Omental fat pad (tissue), 4 donors: Measurements from ENCODE around the gene CD164L2. TPM values are rescaled to one million over a fixed set of nuclear protein-coding genes. Genes with fewer than 3 reads are reported as not detected.
A peak's percentile ranks its signal among the peaks of the same experiment; 100 is the strongest.
"Not testable (repeated sequence)": the region's sequence is repeated elsewhere in the genome, so short reads cannot be mapped to it uniquely, and the experiment has no call there.

ENCODE experiments used
- ATAC-seq: fragments of 150-250 bp; one replicate; pipeline ENCODE4 v1.9.1; 2016; ENCODE audit warnings: mild to moderate bottlenecking, moderate library complexity; ENCODE audit not compliant: low FRiP score
- DNase-seq: peaks from one replicate; pipeline ENCODE4 v3.0.0-alpha.2; 2019; ENCODE audit warnings: low spot score
- total RNA-seq, 4 donors: library from RNA; depleted of rRNA; stranded (reverse); fragments of >200 nt; gene quantifications; one replicate each; pipeline ENCODE4 v1.1.0, GENCODE V29; 2016
- TF ChIP-seq, protein P1 (sequence below), 3 donors: fragments of 450-650 bp; IDR thresholded peaks; one replicate each; pipeline ENCODE4 v1.5.1; 2016 to 2017; ENCODE audit warnings: antibody characterized with exemption in 3 of 3, mild to moderate bottlenecking in 3 of 3, moderate library complexity in 2 of 3

CD164L2 gene
- not detected for total RNA-seq

DNA sequence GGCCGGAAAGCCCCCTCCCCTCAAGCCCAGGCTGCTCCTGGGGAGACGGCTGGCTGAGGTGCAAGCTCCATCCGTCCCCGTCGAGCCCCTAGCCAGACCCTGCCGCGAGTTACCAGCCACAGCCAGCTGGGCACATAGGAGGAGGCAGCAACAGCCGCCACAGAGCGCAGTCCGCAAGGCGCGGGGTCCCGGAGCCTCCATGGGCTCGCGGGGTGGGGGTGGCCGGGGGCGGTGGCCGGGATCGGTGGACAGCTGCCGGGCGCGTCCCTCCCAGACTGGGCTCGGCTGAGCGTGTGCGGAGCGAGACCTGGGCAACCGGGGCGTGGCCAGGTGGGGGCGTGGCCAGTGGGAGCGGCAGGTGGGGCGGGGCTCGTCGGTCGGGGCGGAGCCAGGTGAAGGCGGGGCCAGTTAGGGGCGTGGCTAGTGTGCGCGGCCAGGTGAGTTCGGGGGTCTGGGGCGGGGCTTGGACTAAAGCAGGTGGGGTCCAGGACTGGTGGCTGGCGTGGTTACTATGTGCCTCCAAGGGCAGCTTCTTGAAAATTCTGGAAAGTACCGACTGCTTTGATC, at the start of gene CD164L2:
Gene CD164L2 (minus strand): TSS at position 295 of the 567 bp plus-strand sequence. CDS start 94 bp downstream, at position 201.
- TF ChIP-seq, protein P1, sequence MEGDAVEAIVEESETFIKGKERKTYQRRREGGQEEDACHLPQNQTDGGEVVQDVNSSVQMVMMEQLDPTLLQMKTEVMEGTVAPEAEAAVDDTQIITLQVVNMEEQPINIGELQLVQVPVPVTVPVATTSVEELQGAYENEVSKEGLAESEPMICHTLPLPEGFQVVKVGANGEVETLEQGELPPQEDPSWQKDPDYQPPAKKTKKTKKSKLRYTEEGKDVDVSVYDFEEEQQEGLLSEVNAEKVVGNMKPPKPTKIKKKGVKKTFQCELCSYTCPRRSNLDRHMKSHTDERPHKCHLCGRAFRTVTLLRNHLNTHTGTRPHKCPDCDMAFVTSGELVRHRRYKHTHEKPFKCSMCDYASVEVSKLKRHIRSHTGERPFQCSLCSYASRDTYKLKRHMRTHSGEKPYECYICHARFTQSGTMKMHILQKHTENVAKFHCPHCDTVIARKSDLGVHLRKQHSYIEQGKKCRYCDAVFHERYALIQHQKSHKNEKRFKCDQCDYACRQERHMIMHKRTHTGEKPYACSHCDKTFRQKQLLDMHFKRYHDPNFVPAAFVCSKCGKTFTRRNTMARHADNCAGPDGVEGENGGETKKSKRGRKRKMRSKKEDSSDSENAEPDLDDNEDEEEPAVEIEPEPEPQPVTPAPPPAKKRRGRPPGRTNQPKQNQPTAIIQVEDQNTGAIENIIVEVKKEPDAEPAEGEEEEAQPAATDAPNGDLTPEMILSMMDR (IDR thresholded peaks at IDR 0.05): no peak
- no peak for DNase-seq
- no peak for ATAC-seq

- not testable (repeated sequence) for ATAC-seq, DNase-seq
Observed at GRCh38 chr1:27432725-27433124, 49.6 kb upstream of the CD164L2 start.

DNA sequence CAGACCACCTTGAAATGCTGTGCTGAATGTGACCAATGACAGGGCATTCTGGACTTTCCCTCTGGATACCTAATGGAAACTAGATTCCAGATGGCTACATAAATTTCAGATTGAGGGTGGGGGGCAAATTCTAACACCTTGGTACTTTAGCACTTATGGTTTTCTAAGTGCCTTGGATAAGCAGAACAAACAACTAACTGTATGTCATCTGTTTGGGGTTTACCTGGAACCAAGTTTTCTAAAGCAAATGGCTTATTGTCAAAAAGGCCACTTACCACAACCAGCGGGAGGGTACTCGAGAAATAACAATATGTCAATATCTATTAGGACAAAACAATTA, 48.4 kb upstream of the CD164L2 start:
- DNase-seq (no peak), ATAC-seq (no peak)
- TF ChIP-seq, protein P1 (IDR thresholded peaks at IDR 0.05): no peak

DNA sequence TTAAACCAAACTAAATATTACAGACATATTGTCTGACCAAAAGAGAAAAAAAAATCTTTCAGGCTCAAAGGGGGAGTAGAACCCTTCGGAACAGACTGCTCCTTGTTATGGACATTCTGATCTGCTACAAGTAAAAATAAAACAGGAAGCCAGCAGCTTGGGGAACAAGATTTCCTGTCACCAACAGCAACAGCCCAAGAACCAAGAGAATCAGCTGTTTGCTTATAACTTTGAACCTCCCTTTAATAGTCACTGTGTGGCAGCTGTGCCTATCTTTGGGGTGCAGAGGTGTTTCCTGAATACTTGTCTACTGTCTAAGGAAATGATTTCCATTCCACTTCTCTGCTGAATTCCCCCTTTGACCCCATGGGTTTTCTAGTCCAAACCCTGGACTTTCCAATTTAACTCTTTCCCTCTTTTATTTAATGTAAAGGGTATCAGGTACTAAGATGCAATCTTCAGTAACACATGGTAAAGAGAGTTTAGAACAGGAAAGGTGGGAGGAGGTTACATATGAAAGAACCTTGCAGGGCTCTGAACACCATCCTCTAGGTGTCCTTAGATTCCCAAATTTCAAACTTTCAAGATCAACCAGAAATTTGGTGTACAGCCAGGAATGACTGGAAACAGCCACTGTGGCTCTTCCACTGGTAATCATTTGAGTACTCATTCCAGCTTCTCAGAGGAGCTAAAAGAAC, 47.9 kb upstream of the CD164L2 start:
- DNase-seq (no peak), ATAC-seq (no peak)
- TF ChIP-seq, protein P1 (IDR thresholded peaks at IDR 0.05): no peak

GRCh38 chr1:27429029-27429425, 45.9 kb upstream of the CD164L2 start:
- DNase-seq: no peak
- TF ChIP-seq, protein P1 (IDR thresholded peaks at IDR 0.05): no peak
- ATAC-seq: no peak

- TF ChIP-seq, protein P1 (IDR thresholded peaks at IDR 0.05): no peak
- ATAC-seq (peak; percentile 64), DNase-seq (no peak)
Observed at GRCh38 chr1:27428316-27429028, 45.3 kb upstream of the CD164L2 start.

GRCh38 chr1:27427816-27428315, 44.7 kb upstream of the CD164L2 start:
- no peak for DNase-seq
- TF ChIP-seq, protein P1 (IDR thresholded peaks at IDR 0.05): no peak
- no peak for ATAC-seq
